Endothelial cell of umbilical vein (primary cell): ENCODE results near the gene VSTM4. TPM values are rescaled to one million over a fixed set of nuclear protein-coding genes. Genes with fewer than 3 reads are reported as not detected.

Experiments
- BruUV-seq: library from RNA; stranded (reverse); fragments of 400-500 nt; replicated peaks from 2 replicates; lab custom pipeline; 2021; lab: Mats Ljungman, UMichigan
- CTCF ChIA-PET: fragments of 300-600, 350-600 bp; sonication (Branson Sonifier 250); formaldehyde crosslinking; loops from one replicate; lab custom pipeline; 2021; ENCODE audit warnings: antibody characterized with exemption, inconsistent platforms; lab: Charles Lee
- POLR2A ChIA-PET: fragments of 300-600, 350-600 bp; sonication (Branson Sonifier 250); formaldehyde crosslinking; loops from one replicate; lab custom pipeline; 2021; ENCODE audit warnings: antibody characterized with exemption, inconsistent platforms; lab: Charles Lee
- DNase-seq: peaks from one replicate; pipeline ENCODE4 v3.0.0-alpha.2; 2011; ENCODE audit warnings: low read depth, low spot score
- FAIRE-seq: peaks from 2 replicates; lab custom pipeline; 2011; peaks lifted over from hg19 to GRCh38; lab: Jason Lieb, UNC
- H2AFZ ChIP-seq: 2 replicates; pipeline ENCODE4 v1.6.0; 2012; ENCODE audit warnings: low read depth, low read length, control low read depth, inconsistent platforms
- H3K27ac ChIP-seq: 2 replicates; pipeline ENCODE4 v1.5.1; 2011; ENCODE audit warnings: low read depth, mild to moderate bottlenecking, control low read depth, low read length, moderate library complexity; ENCODE audit not compliant: insufficient read depth
- H3K27me3 ChIP-seq, 2 experiments: 2 replicates each; pipeline versions ENCODE4 v1.6.0 to v1.6.1; 2011; ENCODE audit warnings: low read length in 2 of 2, mixed read lengths in 1 of 2; ENCODE audit not compliant: control insufficient read depth in 2 of 2, insufficient read depth in 2 of 2
- H3K36me3 ChIP-seq, 2 experiments: 2 replicates in 1 of 2; 3 replicates in 1 of 2; pipeline ENCODE4 v1.5.1; 2011; ENCODE audit warnings: low read length in 2 of 2, mild to moderate bottlenecking in 1 of 2, moderate library complexity in 1 of 2; ENCODE audit not compliant: control insufficient read depth in 2 of 2, insufficient read depth in 2 of 2; ENCODE audit errors: extremely low read depth in 1 of 2
- H3K4me1 ChIP-seq: 3 replicates; pipeline ENCODE4 v1.5.1; 2011; ENCODE audit warnings: mild to moderate bottlenecking, low read length; ENCODE audit not compliant: control insufficient read depth, insufficient read depth; ENCODE audit errors: extremely low read depth
- H3K4me2 ChIP-seq: 2 replicates; pipeline ENCODE4 v1.6.1; 2011; ENCODE audit warnings: low read length, control low read depth, mixed read lengths; ENCODE audit not compliant: insufficient read depth
- H3K4me3 ChIP-seq, 3 experiments: fragments of 200-600 bp in 1 of 3; sonication (generic), shearing (Covaris generic) in 1 of 3; replicated peaks in 1 of 3; 2 replicates each; pipeline ENCODE4 v1.5.1; 2011 to 2016; ENCODE audit warnings: control low read depth in 3 of 3, low read length in 3 of 3, mild to moderate bottlenecking in 2 of 3, inconsistent platforms in 1 of 3, low read depth in 1 of 3, moderate library complexity in 1 of 3; ENCODE audit not compliant: insufficient read depth in 1 of 3
- H3K79me2 ChIP-seq: 2 replicates; pipeline ENCODE4 v1.6.0; 2012; ENCODE audit warnings: low read length, inconsistent platforms; ENCODE audit not compliant: control insufficient read depth, insufficient read depth
- H3K9ac ChIP-seq: replicated peaks from 2 replicates; pipeline ENCODE3; 2011; ENCODE audit warnings: low read length, control low read depth; ENCODE audit not compliant: insufficient read depth; ENCODE audit errors: extremely low read depth
- H3K9me1 ChIP-seq: replicated peaks from 3 replicates; pipeline ENCODE4 v1.6.0; 2011; ENCODE audit warnings: mild to moderate bottlenecking, low read length; ENCODE audit not compliant: control insufficient read depth, insufficient read depth; ENCODE audit errors: extremely low read depth
- H3K9me3 ChIP-seq: replicated peaks from 2 replicates; pipeline ENCODE4 v1.5.1; 2012; ENCODE audit warnings: low read length, inconsistent platforms; ENCODE audit not compliant: control insufficient read depth, insufficient read depth
- H4K20me1 ChIP-seq: replicated peaks from 2 replicates; pipeline ENCODE3; 2011; ENCODE audit warnings: mild to moderate bottlenecking, low read length; ENCODE audit not compliant: control insufficient read depth, insufficient read depth; ENCODE audit errors: extremely low read depth
- JUN ChIP-seq: IDR thresholded peaks from 2 replicates; pipeline ENCODE4 v1.6.1; 2011; ENCODE audit warnings: borderline replicate concordance, low read depth; ENCODE audit not compliant: insufficient read length, insufficient read depth
- POLR2A ChIP-seq: IDR thresholded peaks from 2 replicates; pipeline ENCODE4 v1.6.1; 2012; ENCODE audit warnings: low read depth, mild to moderate bottlenecking, control low read depth, low read length
- POLR2AphosphoS5 ChIP-seq: IDR thresholded peaks from 2 replicates; pipeline ENCODE4 v1.6.1; 2012; ENCODE audit warnings: low read depth, mild to moderate bottlenecking, control low read depth, low read length, moderate library complexity; ENCODE audit not compliant: insufficient read depth
- dilution Hi-C: fragments of 300-500 bp; cut with MboI; formaldehyde crosslinking; loops from one replicate; pipeline ENCODE4 v1.15.0; 2019; ENCODE audit warnings: low sequenced_read_pairs; ENCODE audit not compliant: extremely low pct_ligation_motif_present
- intact Hi-C: fragments of 100-400 bp; cut with micrococcal nuclease; formaldehyde crosslinking; loops from one replicate; pipeline ENCODE4 v1.10.0; 2022
- polyA plus RNA-seq, 4 experiments: library from polyadenylated mRNA; depleted of rRNA in 3 of 4; stranded (reverse) in 3 of 4; unstranded in 1 of 4; fragments of >200 nt; gene quantifications; 2 replicates each; pipeline versions ENCODE4 v1.2.1 to v1.2.3, GENCODE V29; 2011 to 2012; ENCODE audit warnings: missing spikeins in 1 of 4
- total RNA-seq: library from RNA; stranded (reverse); gene quantifications from 2 replicates; pipeline ENCODE4 v1.2.3, GENCODE V29; 2021
- TF ChIP-seq, protein P1 (sequence below): IDR thresholded peaks from 2 replicates; pipeline ENCODE4 v1.6.1; 2011; ENCODE audit not compliant: insufficient read depth, insufficient read length

The VSTM4 gene
- total and polyA plus RNA-seq, 2 donors (not counting 3 experiments of a cell fraction or from before 2014, with no cell fraction given) = 0.07 TPM

DNA sequence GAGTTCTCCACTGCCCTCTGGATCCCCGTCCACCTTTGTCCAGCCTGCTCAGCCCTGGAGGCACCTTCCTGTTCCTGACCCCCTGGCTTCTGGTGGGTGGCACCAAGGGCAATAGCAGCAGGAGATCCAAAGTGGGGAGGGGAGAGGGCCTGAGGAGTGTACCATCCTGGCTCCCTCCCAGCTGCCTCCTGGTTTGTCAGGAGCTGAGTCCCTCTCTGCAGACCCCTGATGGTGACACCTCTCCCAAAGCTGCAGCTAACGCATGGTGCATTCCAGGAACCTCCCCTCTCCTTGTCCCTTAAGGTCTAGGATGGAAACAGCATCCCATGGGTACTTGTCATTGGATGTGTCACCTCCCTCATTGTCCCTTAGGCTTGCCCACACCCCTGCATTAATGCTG is 39.6 kb downstream of the VSTM4 start:
- no peak for TF ChIP-seq POLR2AphosphoS5
- ChIA-PET POLR2A (no interaction called here), CTCF (no interaction called here)
- BruUV-seq = no TSS peak
- Histone ChIP-seq H2AFZ (no peak overlapping the region), H4K20me1 (no peaks in the 10 kb centered on the region), H3K27me3 (peaks cover 0 to 3% of the 10 kb centered on the region in 2 experiments), H3K9ac (no peak overlapping the region), H3K9me3 (no peaks in the 10 kb centered on the region), H3K79me2 (no peaks in the 10 kb centered on the region), H3K4me3 (no peak overlapping the region), H3K27ac (no peak overlapping the region), H3K36me3 (no peaks in the 10 kb centered on the region), H3K9me1 (no peaks in the 10 kb centered on the region), H3K4me2 (no peak overlapping the region), H3K4me1 (no peaks in the 10 kb centered on the region)
- DNase-seq (no peak), FAIRE-seq (no peak)
- dilution Hi-C loops (no loop called here), intact Hi-C loops (no loop called here)

DNA sequence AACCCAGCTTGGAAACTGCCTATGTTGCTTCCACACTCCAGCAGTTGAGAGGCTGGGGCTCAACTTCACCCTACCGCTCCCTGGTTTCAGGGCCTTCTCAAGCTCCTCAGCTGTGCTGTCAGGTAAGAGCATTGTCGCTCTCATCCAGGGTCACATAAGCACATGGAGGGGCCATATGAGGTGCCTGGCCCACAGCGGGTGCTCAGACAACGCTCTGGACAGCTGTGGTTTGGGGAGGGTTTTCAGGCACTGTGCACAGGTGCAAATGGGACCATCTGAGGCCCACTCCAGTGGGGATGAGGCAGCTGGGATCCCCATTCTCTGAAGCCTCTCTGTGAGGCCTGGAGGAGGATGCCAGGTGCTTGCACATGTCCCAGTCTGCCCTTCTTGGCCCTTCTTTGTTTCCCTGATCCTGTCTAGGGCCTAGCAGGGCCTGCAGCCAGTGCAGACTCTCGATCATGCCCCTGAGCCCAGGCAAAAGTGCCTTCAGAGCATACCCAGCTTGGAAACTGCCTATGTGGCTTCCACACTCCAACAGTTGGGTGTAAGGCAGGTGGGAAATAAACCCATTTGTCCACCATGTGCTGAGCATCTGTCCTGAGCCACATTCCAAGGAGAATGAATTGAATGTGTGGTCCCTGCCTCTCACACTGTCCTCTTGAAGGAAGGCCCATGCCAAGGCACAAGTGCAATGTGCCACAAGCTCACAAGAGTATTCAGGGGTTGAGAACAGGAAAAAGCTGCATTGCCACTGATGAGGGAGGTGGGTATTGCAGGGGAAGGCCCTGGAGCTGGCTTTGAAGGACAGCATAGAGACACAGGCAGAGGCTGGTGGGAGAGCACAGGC is 40.3 kb downstream of the VSTM4 start:
- Histone ChIP-seq H4K20me1 (no peaks in the 10 kb centered on the region), H3K4me3 (no peak overlapping the region), H3K9ac (no peak overlapping the region), H3K4me1 (no peaks in the 10 kb centered on the region), H3K9me3 (no peaks in the 10 kb centered on the region), H2AFZ (no peak overlapping the region), H3K27ac (no peak overlapping the region), H3K9me1 (no peaks in the 10 kb centered on the region), H3K27me3 (peaks cover 0 to 3% of the 10 kb centered on the region in 2 experiments), H3K36me3 (no peaks in the 10 kb centered on the region), H3K4me2 (no peak overlapping the region), H3K79me2 (no peaks in the 10 kb centered on the region)
- ChIA-PET CTCF (no interaction called here), POLR2A (no interaction called here)
- TF ChIP-seq POLR2A = no peak
- TF ChIP-seq JUN = no peak
- TF ChIP-seq, protein P1, sequence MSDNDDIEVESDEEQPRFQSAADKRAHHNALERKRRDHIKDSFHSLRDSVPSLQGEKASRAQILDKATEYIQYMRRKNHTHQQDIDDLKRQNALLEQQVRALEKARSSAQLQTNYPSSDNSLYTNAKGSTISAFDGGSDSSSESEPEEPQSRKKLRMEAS = no peak
- dilution Hi-C loops = no loop called here
- no peak for DNase-seq
- no peak for FAIRE-seq
- intact Hi-C loops = no loop called here
- no TSS peak for BruUV-seq
